Measurements from ENCODE around the gene NPPA. TPM values are rescaled to one million over a fixed set of nuclear protein-coding genes. Genes with fewer than 3 reads are reported as not detected.
A peak's percentile ranks its signal among the peaks of the same experiment; 100 is the strongest.

The NPPA gene
- total RNA-seq, 1 experiment from 2014 or later = not detected

DNA sequence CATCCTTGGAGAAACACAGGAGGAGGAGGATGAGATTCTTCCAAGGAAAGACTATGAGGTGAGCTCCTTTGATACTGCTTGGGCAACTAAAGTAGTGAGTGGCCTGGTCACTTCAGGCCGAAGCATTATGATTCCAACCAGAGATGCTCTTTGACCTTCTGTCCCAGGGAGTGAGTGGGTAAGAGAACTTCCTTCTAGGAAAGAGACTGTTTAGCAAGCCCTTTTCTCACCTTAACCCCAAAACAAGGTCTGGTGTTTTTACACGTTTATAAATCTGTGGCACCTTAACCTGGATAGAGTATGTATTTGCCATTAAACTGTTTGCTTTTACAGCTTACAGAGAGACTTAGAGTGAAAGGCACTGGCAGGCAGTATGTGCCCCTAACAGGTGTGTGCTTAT lies 40.5 kb downstream of the NPPA start:
- DNase-seq = no peak
- peak overlapping the region; percentile 98 to 99 for H3K4me3 Mint-ChIP-seq
- Histone ChIP-seq H3K23me2 (ENCODE audit: insufficient read length, low read depth, low read length, poor library complexity, severe bottlenecking) (peaks cover 13% of the 10 kb centered on the region), H4K5ac (ENCODE audit: insufficient read length, low read depth, low read length) (no peak overlapping the region), H3K4me1 (ENCODE audit: insufficient read depth, low read length) (peaks cover 3% of the 10 kb centered on the region; the same call in 1 of the 2 replicates), H3K79me1 (ENCODE audit: insufficient read depth, low read depth, low read length, poor library complexity, severe bottlenecking) (peaks cover 4% of the 10 kb centered on the region), H2AK5ac (ENCODE audit: insufficient read length, low read length) (no peak overlapping the region), H2BK20ac (ENCODE audit: low read depth, low read length, poor library complexity, severe bottlenecking) (no peak overlapping the region), H3K14ac (ENCODE audit: insufficient read depth, low read length) (no peak overlapping the region), H3K27me3 (ENCODE audit: insufficient read depth, low read length) (no peaks in the 10 kb centered on the region), H3K23ac (ENCODE audit: insufficient read length, low read depth, low read length) (no peak overlapping the region), H3K79me2 (ENCODE audit: insufficient read depth, low read length) (peaks cover 8% of the 10 kb centered on the region; the same call in 1 of the 2 replicates), H3K9ac (ENCODE audit: extremely low read depth, insufficient read length, low read length) (no peak overlapping the region), H2BK12ac (ENCODE audit: insufficient read length, low read depth, low read length) (no peak overlapping the region), H3K18ac (ENCODE audit: insufficient read length, low read depth, low read length) (no peak overlapping the region), H3K4ac (ENCODE audit: low read depth, low read length) (no peak overlapping the region), H3K9me3 (ENCODE audit: control insufficient read depth, low read depth, low read length) (no peaks in the 10 kb centered on the region), H2BK5ac (ENCODE audit: insufficient read length, low read length) (no peak overlapping the region), H2BK15ac (ENCODE audit: low read depth, low read length) (no peak overlapping the region), H4K8ac (replicated peaks; ENCODE audit: insufficient read length, low read depth, low read length) (no peak overlapping the region), H2AFZ (ENCODE audit: low read length) (no peak overlapping the region), H4K20me1 (ENCODE audit: control insufficient read depth, insufficient read depth, insufficient read length) (no peaks in the 10 kb centered on the region), H4K91ac (ENCODE audit: insufficient read length, low read depth, low read length) (no peak overlapping the region), H3K56ac (ENCODE audit: insufficient read length, low read depth, low read length) (no peak overlapping the region), H2BK120ac (ENCODE audit: low read depth, low read length, poor library complexity, severe bottlenecking) (no peak overlapping the region), H3T11ph (ENCODE audit: low read length) (no peak overlapping the region), H3K27ac (ENCODE audit: insufficient read length, low read depth, low read length) (no peak overlapping the region), H3K4me2 (ENCODE audit: insufficient read depth, insufficient read length, low read length) (peak overlapping the region; percentile 89)
- H3K36me3 Mint-ChIP-seq (ENCODE audit: insufficient read depth in 1 of 3, low read depth in 3 of 3) = peaks cover 24 to 43% (median 33%) of the 10 kb centered on the region in 3 experiments
- TF ChIP-seq, protein P1, sequence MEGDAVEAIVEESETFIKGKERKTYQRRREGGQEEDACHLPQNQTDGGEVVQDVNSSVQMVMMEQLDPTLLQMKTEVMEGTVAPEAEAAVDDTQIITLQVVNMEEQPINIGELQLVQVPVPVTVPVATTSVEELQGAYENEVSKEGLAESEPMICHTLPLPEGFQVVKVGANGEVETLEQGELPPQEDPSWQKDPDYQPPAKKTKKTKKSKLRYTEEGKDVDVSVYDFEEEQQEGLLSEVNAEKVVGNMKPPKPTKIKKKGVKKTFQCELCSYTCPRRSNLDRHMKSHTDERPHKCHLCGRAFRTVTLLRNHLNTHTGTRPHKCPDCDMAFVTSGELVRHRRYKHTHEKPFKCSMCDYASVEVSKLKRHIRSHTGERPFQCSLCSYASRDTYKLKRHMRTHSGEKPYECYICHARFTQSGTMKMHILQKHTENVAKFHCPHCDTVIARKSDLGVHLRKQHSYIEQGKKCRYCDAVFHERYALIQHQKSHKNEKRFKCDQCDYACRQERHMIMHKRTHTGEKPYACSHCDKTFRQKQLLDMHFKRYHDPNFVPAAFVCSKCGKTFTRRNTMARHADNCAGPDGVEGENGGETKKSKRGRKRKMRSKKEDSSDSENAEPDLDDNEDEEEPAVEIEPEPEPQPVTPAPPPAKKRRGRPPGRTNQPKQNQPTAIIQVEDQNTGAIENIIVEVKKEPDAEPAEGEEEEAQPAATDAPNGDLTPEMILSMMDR (conservative IDR thresholded peaks at IDR 0.05) = no peak
- peak overlapping the region in 2 of 3 experiments; percentile 91 to 99; a peak in 3 of 7 replicates for H3K27ac Mint-ChIP-seq
- no peaks in the 10 kb centered on the region for H3K9me3 Mint-ChIP-seq
- peaks cover 35 to 43% of the 10 kb centered on the region in 2 experiments for H3K4me1 Mint-ChIP-seq
- no peaks in the 10 kb centered on the region; the same call in 1 of the 2 replicates for H3K27me3 Mint-ChIP-seq (ENCODE audit: low read depth)
- WGBS (ENCODE audit: extremely low coverage, insufficient read length, low lambda C conversion rate) = no CpG with 5 or more reads among the region's 2 CpGs

Data from H9 (cell line).